Measurements from ENCODE around the gene ZNF319.
A peak's percentile ranks its signal among the peaks of the same experiment; 100 is the strongest.
"Not testable (repeated sequence)": the region's sequence is repeated elsewhere in the genome, so short reads cannot be mapped to it uniquely, and the experiment has no call there.

Gene ZNF319

DNA sequence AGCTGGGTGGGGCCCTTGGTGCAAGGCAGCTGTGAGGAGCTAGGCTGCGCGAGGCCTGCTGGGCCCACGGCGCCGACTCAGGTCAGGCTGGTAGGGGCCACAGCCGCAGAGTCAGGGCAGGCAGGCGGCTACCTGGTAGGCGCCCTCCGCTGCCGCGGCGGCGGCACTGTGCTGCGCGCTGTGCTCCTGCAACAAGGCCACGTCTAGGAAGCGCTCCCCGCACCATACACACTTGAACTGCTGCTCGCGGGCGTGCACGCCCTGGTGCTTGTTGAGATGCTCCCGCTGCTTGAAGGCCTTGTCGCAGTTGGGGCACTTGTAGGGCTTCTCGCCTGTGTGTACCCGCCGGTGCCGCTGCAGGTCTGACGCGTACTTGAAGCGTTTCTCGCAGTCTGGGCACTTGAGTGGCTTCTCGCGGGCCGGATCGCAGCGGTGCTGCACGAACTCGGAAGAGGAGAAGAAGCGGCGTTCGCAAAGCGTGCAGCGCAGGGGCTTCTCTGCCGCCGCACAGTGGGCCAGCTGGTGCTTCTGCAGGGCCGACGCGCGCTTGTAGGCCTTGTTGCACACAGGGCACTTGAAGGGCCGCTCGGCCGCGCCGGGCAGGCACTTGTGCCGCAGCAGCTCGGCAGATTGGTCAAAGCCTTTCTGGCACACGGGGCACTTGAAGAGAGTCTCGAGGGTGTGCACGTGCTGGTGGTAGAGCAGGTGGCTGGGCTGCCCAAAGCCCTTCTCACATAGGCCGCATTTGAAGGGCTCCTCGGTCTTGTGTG lies 3.9 kb downstream of the ZNF319 start:
- no peak for DNase-seq

DNA sequence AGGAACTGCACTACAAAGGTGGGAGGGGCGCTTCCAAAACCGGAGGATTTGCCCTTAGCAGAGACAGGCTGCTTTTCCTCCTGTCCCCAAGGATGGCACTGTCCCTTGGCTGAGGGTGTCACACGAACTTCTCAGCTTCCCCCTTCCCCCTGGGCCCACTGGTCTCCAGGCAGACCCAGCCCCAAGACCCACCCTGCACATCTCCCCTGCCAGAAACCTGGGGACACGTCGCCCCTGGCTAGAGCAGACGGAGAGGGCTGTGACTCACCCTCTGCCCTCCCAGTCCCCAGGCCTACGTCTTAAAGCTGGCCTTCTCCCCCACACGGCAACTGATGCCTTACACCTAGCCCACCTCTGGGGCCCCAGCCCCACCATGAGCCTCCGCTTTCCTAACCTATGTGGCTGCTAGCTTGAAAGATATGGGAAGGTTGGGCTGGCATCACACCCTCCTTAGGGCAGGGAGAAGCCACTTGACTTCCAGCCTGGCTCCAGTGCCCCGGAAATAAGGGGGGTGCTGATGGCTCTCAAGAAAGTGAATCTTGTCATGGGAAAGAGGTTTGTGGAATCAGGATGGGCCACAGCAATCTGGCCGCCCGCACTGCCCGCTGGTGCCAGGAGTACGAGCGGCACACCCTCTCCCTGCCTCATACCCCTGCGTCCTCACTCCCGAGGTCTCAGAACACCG lies 4.6 kb downstream of the ZNF319 start:
- no peak for DNase-seq

DNA sequence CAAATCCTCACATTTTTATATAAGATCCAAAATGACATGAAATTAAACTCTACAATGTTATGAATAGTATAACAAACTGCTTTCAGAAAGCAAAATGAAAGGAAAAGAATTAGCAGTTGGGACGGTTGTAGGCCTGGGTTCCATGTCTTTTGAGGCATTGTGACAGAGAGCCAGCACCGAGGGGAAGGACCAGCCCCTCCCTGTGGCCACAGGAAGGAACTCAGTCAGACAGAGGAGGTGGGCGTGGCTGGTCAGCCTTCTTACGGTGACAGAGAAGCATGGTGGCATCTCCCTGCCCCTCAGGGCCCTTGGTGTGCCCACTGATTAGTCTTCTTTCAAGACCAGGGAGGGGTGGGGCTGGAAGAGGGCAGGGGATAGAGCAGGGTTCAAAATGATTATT lies 5.7 kb downstream of the ZNF319 start:
- DNase-seq: peak; percentile 53

DNA sequence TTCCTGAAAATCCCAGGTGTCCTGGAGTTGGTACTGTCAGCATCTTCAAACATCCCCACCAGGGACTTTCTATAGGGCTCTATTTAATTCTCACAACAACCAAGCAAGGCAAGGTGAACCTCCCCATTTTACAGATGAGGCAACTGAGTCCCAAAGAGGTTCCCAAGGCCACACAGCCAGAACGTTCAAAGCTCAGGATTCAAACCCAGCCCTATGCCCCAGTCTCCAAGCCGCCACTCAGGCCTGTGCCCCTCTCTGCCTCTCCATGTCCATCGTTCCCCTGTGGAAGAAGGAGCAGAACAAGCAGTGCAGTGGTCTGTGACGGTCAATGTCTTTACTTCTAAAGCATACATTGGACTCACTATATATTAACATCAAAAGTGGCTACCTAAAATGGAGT lies 6.1 kb downstream of the ZNF319 start:
- no peak for DNase-seq

DNA sequence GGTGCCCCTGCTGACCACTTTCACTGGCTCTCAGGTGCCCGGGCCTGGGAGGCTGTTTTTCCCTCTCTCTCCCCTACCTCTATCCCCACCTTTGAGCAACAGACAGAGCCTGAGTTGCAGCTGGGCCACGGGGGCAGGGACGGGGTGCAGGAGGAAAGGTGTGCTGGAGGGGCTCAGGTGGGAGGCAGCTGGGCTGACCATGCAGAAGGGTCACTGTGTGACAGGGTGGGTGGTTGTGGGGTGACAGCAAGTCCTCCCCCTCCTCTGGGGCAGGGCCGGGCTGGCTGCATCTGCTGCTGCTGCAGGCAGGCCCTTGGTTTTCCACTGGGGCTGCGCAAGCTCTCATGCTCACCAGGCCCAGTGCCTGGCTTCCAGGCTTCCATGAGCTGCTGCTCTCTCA lies 6.6 kb downstream of the ZNF319 start:
- no peak for DNase-seq

DNA sequence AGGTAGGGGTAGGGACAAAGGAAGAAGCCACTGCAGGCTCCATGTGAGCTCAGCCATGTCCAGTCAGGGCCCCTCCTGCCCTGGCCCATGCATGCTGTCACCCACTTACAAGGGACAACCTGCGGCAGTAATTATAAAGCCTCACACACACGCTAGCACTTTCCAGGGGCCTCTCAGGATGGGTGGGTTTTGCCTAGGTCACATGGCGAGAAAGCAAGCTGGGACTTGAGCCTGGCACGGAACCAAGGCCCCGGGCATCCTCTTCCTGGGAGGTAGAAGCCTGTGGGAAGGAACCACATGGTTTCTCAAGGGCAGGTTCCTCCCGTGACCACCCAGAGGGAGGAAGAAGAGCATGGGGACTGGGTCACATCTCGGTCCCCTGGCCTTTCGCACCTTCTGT lies 7.0 kb downstream of the ZNF319 start:
- no peak for DNase-seq

DNA sequence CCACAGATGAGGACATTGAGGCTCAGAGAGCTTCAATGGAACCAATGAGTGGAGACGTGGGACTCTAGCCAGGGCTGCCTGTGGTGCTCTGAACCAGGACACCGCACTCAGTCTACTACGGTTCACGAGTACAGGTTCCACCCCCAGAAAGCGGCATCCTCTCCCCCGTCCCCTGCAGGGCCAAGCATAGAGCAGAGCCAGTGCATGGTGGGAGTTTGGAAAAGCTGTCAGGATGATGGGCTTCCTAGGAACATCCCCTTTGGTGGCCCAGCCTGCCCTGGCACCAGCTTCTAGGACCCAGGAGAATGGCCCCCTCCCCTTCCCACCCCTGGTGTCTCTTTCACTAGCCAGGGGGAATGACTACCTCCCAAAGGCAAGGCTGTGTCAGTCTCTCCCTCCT lies 8.4 kb downstream of the ZNF319 start:
- no peak for DNase-seq

DNA sequence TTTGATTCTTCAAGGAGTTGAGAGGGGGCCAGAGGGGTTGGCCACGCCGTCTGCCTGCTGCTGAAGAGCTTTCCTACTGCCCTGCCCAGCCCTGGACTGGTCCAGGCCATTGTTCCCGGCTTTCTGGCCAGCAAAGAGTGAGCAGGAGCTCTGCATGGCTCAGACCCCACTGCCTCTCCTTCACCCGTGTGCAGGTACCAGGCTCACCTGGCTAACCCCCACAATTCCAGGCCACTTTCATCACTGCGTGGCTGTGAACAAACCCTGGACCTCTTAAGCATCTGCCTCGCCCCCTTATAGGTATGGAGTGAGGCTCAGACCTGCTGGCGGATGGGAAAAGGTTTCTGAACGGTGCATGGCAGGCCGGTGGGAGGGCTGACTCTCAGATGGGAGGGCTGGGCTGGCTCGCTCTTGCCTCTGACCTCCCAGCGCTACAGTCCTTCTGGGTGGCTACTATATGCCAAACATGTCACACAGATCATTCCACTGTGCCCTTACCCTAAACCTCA lies 8.9 kb downstream of the ZNF319 start:
- no peak for DNase-seq

DNA sequence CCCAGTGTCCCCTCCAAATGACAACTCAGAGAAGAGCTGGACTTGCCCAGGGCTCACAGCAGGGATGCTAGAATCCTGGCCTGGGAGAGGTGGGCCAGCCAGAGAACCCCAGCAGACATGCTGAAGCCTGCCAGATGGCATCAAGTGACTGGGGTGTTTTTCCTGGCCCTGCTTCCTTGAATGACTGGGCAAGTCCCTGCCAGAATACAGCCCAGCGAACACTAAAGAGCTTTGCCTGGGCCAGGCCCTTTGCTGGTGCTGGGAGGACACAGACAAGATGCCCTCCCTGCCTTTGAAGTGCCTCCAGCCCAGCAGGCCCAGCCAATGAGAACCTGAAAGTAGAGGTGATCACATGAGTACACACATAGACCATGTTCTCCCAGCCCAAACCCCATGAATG lies 11.5 kb downstream of the ZNF319 start:
- DNase-seq: no peak

DNA sequence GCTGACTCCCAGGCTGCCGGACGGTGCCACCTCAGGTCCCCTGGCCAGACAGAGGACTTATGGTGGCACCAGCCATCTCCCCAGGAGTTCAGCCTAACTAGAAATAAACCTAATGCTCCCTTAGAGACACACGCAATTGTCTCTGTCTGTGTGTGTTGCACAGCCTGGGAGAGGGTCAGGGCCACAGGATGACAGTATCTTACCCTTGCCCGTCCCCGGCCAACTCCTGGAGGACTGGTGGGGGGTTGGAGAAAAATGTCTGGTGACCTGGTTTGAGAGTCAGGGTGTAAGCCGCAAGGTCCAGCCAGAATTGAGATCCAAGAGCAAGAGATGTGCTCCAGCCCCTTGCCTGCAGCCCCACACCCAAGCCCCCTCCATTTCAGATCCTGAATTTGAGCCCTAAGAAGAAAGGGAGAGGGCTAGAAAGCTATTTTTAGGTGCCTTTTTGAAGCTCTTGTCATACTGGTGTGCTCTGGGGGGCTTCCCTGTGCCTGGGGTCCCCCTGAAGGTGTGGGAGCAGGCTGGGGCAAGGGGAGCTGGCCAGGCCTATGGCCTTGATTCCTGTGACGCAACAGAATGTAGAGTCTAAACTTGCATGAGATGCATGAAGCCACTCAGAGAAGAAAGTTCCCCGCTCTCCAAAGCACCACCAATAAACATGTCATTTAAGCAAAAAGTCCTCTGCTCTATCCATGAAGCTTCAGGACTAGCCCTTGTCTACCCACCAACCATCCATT lies 12.9 kb downstream of the ZNF319 start:
- DNase-seq: no peak

DNA sequence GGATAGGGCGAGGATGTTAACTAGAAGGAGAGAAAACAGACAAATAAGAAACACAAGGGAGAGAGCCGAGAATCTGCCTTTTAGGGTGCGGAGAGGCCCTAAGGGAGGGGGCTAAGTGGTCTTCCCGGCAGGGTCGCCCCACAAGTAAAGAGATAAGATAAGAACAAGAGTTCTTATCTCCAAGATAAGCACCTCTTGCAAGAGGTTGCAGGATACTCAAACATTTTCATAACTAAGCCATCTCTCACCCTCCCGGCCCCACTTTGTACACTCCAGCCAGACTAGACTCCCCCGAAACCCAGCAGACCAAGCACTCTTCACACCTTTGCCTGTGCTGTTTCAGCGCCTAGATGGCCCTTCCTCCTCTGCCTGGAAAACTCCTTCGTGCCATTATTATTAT lies 14.3 kb downstream of the ZNF319 start:
- DNase-seq: no peak

DNA sequence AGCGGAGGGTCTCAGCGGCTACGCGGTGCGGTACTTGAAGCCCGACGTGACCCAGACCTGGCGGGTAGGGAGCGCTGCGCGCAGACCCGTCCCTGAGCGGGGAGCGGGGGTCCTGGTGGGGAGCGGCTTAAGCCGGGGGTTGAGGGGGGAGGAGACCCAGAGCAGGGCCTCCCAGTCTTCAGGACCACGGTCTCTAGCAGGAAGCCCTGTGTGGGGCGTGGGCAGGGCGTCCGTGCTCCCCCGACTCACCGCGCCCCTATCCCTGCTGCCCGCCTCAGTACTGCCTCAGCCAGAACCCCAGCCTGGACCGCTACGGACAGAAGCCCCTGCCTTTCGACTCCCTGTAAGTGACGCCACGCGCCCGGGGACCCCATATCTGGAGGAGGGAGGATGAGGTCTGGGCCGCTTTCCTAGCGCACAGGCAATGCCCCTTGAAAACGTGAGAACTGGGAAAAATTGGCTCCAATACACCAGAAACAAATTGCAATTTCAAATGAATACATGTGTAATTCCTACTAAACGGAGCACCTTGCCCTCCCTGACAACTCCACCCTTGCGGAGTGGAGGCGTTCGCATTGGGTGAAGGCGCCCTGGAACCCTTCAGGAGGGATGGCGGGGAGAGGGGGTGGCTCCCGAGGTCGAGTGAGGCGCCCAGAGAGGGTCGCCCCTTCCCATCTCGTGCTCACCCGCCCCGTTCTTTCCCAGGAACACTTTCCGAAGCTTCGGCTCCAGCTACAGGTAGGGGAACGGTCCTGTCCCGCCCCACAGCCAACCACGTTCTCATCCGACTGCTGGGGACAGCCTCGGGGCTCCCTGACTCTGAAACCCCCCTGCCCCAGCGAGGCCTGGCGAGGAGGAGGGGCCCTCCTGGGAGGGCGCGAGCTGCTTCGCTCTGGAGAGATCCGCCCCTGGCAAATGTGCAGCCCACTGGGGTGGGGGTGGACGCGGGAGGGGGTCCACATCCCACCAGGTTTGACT lies 15.0 kb downstream of the ZNF319 start:
- DNase-seq: no peak

DNA sequence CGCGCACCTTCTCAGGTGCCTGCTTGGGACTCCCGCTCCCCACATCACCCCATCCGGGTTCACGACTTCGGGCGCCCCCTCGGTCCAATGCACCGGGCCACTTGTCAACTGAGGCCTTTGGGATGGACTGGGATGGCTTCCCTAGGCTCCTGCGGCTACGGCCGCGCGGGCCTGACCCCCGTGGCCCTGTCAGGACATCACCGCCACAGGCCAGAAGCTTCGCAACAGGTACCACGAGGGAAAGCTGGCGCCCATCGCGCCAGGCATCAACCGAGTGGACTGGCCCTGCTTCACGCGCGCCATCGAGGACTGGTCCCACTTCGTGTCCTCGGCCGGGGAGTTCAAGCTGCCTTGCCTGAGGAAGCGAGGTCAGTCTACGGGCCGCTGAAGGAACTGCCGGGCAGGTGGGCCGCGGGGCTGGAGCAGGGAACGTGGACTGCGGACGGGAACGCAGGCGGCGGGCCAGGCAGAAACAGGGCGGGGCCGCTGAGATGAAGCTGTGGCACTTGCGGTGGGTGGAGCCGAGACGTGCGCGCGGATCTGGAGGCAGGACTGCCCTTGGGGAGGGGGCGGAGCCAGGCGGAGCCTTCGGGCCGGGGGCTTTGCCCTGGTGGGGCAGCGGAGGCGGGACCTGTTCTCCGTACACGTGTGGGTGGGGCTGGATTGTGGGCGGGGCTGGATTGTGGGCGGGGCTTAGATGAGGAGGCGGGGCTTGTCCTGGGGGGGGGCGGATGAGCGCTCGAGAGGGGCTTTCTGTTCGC lies 15.8 kb downstream of the ZNF319 start:
- DNase-seq: peak; percentile 91

DNA sequence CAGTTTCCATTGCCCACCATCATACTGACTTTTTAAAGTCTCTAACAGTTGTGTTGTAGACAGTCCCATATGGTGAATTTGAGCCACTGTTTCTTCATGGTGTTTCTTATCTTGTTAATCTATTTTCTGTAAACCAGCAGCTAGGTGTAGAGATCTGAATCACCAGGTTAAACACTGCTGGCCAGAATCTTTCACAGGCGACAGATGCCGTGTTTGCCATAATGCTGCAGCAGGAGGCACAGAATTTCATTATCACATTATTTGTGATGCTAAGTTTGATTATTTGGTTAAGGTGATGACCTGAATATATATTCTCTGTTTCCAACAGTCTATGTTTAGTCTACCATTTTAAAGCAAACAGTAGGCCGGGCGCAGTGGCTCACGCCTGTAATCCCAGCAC lies 18.1 kb downstream of the ZNF319 start:
- DNase-seq: no peak

DNA sequence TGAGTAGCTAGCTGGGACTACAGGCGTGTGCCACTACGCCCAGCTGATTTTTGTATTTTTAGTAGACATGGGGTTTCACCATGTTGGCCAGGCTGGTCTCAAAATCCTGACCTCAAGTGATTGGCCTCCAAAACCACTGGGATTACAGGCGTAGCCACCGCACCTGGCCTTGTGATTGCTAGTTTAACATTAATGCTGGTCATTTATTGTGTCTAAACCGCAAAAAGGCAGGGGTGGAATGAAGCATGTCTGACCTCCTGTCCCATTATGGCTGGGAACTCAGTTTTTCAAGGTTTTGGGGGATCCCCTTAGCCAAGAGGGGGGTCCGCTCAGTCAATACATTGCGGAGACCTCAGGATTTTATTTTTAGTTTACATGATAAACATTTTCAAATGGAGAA lies 18.8 kb downstream of the ZNF319 start:
- no peak for DNase-seq

DNA sequence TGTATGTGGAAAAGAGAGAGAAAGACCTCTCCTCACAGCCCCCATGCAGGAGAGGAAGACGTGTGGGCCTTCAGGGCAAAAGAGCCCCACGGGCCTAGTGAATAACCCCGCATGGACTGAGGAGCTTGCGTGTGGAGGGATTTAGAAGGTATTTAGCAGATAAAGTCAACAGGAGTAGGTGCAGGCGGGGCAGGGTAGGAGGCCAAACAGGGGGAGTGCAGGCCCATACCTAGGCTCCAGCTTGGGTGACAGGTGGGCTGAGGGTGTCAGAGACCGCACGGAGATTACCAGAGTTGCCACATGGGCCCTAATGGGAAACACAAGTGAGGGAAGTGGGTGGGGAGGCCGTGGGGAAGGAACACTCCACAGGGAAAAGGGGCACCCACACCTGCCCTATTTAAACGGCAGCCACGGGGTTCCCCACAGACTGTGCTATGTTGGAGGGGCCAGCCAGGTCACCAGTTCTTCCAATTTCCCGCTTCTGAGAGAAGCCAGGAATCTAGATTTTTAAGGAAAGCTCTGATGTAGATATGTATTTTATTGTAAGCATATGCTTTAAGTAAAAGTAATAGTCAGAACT lies 21.4 kb downstream of the ZNF319 start:
- DNase-seq: no peak

DNA sequence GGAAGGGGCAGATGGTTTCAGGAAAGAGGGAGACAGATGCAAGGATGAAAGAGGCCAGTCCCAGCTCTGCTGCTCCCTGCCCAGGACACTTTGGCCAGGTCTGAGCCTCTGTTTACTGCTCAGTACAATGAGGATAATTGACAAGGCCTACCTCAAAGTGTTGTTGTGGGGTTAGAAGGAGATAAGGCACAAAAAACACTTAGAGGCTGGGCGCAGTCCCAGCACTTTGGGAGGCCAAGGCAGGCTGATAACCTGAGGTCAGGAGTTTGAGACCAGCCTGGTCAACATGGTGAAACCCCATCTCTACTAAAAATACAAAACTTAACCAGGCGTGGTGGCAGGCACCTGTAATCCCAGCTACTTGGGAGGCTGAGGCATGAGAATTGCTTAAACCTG lies 22.4 kb downstream of the ZNF319 start:
- DNase-seq: not testable (repeated sequence)

DNA sequence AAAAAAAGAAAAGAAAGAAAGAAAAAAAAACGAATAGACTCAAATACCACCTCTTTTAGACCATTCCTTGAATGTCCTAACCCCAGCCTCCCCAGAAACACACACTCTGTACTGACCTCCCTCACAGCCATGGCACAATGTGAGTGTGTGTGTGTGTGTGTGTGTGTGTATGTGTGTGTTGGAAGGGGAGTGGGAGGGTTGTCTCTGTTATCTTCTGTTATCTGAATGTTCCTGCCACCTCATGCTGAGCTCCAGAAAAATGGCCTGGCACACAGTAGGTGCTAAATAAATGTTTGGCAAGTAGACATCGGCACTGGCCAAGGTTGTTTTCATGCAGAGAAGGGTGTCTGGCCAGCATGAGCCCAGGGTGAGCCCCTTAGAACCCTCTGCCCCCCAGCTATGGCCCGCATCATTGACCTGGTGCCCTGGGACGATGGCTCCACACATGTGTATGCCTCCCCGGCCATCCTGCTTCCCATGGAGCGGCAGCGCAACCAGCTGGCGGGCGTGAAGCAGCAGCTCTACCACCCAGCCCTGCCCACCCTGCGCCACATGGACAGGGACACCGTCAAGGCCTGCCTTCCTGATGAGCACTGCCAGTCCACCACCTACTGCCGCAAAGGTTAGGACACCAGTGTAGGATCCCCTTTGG lies 22.9 kb downstream of the ZNF319 start:
- DNase-seq: no peak

DNA sequence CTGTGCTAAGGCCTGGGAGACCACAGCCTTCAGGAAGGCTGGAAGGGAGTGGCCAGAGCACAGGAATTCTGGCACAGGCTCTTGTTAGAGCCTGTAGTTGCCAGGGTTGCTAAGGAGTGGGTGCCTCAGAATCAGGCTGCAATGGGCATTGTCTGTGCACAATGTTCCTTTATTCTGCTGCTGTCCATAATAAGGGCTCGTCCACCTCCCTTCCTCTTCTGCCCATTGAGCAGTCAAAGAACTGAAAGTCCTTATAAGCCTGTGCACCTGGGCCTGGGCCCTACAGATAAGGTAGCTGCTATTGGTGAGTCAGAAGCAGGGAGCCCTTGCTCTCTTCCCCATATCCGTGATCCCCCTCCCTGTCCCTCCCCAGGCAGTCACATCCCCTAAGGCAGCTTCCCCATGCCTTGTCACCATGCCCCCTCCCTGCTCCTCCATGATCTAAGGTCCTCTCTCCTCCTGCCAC lies 24.1 kb downstream of the ZNF319 start:
- DNase-seq: no peak

DNA sequence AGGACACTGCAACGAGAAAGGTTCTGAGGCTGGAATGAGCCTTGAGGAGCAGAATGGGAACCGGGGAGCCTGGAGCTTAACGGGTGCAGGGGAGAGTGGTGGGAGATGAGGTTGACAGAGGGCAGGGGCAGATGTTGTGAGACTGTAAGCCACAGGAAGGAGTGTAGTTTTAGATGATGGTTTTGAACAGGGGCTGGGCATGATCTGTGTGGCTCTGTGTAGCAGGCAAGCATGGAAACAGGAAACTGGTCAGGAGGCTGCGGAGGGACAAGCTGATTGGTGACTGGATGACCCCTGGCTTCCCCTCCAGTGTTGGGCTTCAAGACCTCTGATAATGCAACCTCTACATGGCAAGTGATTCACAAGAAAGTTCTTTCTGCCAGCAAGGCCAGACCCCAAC lies 28.2 kb downstream of the ZNF319 start:
- DNase-seq: no peak

DNA sequence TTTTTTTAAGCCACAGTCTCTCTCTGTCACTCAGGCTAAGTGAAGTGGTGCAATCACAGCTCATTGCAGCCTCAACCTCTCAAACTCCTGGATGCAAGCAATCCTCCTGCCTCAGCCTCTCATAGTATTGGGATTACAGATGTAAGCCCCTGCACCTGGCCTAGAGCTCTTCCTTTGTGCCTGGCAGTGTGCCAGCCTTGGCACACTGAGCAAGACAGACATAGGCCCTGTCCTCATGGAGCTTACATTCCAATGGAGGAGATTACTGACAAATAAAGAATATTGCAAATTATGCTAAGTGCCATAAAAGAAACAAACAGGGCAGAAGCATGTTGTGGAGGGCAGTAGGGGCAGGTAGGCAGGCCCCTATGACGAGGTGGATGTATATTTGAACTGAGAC lies 28.6 kb downstream of the ZNF319 start:
- no peak for DNase-seq
